Activated effector memory CD4-positive, alpha-beta T cell treated with Interleukin-2 at 50 U/mL for 16 hours (primary cell): ENCODE data around the gene NUDT22.
"Not testable (repeated sequence)": the region's sequence is repeated elsewhere in the genome, so short reads cannot be mapped to it uniquely, and the experiment has no call there.

Experiments
- DNase-seq: peaks from one replicate; pipeline ENCODE4 v3.0.0-alpha.2; 2020

NUDT22 gene

DNA sequence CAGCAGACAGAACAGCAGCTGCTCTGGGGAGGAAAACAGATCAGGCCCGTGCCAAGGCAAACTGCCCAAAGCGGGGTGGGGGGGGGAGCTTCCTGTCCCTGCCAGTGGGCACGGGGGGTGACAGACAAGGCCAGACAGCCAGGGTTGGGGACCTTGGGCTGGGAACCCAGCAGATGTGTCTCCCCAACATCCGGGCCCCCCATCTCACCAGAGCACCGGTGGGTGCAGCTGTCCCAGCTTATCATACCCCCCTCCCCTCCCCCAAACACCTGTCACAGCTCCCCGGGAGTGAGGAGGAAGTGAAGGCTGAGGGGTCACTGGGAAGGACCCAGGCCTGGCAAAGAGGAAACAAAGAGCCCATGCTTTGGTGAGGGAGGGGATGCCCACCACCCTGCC, 19.3 kb downstream of the NUDT22 start:
- peak; percentile 50 for DNase-seq

DNA sequence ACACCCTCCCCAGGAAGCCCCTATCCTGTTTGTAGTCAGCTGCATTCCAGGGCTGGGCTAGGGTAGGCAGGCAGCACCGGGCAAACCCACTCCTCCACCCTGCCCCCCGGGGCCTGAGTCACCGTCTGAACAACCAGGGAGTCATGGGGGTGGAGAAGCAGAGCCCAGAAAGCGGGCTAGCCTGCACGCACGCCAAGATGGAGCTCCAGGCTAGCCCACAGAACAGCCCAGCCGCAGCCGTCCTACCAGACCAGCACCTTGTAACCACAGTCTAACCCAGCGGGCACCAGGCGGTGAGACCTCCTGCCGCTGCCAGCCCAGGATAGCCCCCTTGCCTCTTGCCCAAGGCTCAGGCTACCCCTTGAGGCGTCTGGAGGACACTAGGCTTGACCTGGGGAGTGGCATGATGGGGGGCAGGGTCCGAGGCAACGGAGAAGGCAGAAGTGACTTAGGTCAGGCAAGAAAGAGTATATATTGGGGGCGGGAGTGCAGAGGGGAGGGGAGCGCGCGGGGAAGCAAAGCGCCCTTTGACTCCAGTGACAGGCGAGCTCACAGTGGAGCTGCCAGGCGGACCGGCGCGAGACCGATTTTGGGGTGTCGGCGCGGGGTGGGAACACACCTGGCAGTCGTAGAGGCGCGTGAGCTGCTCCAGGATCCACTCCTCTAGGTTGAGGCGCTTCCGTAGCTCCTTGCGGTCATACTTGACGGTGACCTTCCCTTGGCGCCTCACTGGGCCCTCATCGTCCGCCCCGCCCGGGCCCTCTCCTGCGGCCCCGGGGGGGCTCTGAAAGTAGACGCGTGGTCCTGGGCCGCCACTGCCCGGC, 19.9 kb downstream of the NUDT22 start:
- DNase-seq: peak; percentile 69

DNA sequence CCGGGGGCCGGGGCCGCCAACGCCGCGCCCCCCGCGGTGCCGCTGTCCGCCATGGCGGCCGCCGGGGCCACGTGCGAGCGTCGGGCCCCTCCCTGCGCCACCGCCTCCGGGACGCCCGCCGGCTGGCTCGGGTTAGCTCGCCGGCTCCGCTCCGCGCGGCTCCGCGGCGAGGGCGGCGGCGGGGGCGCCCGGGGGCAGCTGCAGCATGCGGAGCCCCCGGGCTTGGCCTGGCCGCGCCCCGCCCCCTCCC, 20.5 kb downstream of the NUDT22 start:
- not testable (repeated sequence) for DNase-seq

DNA sequence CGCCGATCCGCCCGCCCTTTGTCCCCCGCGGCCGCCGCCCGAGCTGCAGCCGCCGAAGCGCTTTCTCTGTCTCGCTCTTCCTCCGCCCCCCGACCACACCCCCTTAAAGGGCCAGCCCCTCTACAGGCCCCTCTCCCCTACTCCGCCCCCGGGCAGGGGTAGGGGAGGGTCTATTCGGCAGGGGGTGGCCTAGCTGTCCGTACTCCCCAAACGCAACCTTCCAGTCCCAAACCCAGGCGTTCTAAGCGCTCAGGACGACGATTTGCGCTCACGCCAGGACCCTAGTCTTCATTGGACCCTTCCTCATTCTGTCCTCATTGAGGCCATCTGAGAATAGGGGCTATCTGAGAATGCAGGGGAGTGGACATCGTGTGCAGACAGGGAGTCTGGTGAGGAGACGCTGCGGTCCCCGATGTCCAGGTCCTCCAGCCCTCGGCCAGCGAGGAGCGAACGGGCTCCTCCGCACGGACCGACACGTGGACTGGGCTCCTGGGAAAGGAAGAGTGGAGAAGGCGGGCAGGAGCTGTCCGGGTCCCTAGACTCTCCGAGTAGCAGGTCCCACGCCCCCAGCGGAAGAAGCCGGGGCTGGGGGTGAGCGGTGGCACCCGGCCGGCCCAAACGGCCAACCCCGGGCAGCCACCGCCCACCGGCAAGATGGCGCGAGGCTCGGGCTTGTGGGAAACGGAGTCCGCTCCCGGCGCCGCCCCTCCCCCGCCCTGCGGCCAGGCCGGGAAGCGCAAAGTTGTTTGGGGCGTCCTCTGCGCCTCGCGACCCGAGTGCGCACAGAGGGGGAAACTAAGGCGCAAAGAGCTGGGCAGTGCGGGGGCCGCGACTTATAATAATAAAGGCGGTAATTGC, 21.0 kb downstream of the NUDT22 start, which contains the start of gene PPP1R14B:
TSS of gene PPP1R14B (minus strand) at position 73 of the 858 bp plus-strand sequence. CDS start 270 bp downstream, outside the sequence.
- DNase-seq: peak; percentile 72

DNA sequence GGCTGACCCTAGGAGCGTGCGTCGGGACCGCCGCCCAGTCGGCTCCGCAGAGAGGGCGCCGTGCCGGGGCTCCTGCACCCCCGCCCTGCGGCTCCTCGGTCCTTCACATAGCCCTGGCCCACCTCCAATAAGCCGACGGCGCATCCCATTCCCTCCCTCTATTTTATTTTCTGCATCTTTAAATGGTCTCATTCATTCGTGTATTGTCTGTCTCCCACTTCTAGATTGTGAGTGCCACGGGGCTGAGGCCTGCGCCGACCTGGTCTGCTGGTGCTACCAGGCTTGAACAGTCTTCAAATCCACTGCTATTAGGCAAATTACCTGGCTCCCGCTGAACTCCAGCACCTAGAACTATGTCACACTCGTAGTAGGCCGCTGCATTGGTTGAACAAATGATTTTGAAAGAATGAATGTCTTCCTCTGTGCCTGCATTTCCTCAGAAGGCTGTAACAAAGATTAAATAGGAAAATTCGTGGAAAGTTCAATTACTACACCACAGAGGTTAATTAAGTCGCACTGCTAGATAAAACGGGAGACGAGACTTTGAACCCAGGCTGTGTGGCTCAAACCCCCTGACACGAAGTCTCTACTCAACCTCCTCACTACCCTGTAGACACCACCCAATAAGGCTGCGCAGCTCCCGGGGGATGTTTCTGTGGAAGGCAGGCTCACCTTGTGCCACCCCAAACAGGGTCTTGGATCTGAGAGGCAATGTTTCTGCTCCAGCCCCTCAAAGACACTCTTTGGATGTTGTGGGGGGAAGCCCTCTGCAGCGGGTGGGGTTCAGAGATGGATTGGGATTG, 21.9 kb downstream of the NUDT22 start:
- no peak for DNase-seq

DNA sequence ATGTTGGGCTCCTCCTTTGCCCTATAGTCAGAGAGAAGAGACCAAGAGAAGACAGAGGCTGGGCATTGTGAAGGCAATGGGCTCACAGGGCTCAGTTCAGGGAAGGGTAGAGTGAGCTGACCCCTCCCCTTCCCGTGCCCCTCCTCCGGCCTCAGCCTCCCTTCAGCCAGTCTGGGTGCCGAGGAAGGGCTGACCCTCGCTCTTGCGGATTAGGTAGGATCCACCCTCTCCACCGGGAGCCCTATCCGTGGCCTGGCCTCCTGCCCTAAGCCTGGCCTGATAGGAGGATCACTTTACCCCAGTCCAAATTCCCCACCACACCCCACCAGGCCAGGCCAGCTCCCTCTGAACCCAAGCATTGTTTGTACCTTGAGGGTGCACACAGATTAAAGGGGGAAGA, 22.5 kb downstream of the NUDT22 start:
- no peak for DNase-seq

DNA sequence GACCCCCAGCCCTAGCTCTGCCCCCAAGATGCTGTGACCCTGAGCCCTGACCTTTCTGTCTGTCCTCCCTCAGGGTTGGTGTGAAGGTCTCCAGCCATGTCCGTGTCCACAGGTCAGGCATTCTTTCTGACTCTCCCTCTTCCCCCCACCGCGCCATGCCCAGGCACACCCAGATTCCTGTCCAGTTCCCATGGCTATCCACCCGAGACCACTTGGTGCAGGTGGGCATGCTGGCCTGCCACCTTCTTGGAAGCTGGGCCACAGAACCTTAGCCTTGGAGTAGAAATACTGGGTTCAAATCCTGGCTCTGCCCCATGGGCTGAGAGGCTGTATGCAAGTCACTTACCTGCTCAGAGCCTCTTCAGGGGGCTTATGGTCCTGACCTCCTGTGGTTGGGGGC, 23.0 kb downstream of the NUDT22 start:
- DNase-seq: no peak

DNA sequence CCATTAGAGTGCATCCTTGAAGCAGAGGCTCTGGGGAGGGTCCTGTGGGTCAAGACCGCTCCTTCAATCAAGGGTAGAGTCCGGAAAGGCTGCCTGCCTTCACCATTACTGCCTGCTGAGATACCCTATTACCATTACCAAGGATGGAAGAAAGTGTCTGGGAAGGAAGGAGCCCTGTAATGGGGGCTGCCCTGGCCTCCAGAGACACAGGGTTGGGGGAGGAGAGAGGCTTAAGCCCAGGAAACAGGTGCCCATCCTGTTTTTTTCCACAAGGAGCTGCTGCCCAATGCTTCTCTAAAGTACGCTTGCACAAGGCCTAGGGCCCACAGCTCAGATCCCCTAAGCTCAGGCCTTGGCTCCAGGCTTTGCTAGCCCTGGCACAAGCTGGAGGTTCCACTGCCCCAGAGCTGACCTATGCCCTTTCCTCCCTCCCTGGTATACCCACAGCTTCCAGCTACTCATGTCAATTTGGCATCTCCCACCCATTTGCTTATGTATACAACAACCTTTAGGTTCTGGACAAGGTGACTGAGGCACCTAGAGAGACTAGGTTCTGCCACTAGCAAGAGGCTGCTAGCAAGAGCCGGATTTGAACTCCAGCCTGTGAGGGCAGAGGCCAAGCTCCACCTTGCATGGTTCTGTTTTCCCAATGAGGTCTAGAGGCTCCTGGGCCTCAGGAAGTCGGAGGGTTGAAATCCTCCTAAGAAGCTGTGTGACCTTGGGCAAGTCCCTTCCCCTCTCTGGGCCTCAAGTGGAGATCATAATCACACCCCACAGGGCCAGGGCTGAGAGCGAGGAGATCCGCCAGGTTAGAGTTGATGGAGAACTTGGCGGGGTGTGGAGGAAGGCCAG, 23.7 kb downstream of the NUDT22 start:
- no peak for DNase-seq

DNA sequence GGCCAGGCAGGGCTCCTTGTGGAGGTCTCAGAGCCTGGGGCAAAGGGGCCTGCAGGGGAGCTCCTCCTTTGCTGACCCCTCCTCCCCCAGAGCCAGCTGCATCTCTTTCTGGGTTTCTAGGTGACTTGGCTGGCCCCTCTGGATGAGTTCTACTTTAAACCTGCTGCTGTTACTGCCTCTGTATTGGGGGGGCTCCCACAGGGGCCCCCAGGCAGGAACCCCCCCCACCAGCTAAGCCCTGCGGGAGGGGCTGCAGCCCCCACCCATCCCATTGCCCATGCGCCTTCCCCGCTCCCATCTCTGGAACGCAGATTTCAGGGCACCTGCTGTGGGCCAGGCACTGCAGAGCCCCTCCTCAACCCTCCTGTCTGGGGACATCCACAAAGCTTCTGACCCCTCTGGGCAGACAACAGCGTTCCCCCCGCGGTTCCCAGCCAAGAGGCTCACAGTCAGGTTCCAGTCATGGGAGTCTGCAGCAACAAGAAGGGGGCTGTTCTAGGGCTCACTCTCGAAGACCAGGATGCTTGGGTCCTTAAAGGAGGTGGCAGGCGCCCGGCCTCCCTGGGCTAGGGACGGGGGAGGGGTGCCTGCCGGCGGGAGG, 24.4 kb downstream of the NUDT22 start:
- DNase-seq: no peak

DNA sequence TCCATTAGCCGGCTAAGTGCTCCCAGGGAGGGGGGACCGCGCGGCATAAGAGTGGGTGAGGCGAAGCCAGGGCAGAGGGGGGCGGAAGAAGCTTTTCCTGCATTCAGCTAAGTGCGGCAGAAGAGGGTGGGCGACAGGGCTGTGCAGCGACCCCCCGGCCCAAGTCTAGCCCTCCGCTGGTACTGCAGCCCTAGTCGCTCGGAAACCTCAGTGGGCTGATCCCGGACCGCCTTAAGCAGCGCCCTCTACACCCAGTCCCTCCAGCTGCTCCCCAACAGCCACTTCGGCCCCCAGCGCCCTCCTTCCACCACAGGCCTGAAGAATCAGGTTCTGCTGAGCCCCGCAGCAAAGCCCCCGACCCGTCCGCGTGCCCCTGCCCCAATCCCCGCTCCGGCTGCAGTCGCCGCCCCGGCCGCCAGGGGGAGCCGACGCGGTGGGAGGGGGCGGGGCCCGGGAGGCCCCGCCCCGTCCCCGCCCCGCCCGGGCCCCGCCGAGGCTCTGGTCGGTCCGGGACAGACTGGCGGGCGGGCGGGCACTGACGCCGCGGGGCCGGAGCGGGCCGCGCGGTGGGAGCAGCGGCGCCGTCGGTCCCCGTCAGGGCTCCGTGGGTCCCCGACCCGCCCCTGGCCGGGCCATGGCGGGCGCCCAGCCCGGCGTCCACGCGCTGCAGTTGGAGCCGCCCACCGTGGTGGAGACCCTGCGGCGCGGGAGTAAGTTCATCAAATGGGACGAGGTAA, 25.1 kb downstream of the NUDT22 start, which contains the start of gene PLCB3:
TSS of gene PLCB3 (plus strand) at position 515 of the 737 bp plus-strand sequence. CDS start at position 635, 120 bp downstream.
- DNase-seq: peak; percentile 65

DNA sequence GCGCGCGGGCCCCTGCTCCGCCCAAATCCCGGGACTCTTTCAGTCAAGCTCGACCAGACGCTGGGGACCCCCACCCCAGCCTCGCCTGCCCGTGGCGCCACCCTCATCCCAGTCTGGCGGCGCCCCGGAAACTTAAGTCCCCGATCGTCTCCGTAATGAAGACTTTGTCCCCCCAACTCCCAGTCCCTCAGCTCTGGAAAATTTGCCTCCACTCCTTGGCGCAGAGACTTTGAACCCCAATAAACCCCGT, 25.6 kb downstream of the NUDT22 start:
- DNase-seq: no peak

DNA sequence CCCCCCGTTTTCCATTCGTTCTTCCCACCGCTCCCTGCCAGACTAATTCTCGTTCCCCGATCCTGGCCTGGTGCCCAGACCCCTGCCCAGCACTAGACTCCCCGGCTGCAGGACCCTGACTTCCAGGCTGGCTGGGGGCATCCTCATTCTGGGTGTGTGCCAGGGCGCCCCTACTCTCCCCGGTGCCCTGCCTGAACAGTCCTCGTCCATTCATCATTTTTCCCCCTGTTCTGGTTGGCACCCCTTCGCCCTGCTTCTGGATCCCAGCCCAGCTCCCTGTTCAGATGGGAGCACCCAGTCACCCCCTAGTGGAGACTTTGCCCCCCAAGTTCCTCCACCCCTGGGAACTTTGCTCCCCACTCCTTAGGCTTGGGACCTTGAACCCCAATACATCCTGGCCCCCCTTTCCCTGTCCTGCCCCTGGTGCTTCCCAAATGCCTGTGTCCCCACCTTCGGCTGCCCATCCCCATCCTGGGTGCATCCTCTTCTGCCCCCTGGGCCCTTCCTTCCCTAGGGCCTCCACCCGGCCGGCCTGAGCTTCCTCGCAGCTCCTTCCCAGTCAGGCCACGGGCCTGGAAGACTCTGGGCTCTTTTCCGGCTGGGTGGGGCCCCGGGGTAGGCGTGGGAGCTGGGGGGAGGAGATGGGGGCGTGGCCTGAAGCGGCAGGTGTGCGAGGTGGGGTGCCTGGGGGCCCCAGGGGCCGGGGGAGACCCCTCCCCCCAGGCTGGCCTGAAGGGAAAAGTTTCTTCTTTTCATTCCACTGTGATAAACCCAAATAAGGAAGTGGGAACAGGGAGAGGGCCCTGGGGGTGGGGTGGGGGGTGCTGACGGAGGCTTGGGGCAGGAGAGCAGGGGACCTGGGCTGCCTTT, 26.2 kb downstream of the NUDT22 start:
- no peak for DNase-seq

DNA sequence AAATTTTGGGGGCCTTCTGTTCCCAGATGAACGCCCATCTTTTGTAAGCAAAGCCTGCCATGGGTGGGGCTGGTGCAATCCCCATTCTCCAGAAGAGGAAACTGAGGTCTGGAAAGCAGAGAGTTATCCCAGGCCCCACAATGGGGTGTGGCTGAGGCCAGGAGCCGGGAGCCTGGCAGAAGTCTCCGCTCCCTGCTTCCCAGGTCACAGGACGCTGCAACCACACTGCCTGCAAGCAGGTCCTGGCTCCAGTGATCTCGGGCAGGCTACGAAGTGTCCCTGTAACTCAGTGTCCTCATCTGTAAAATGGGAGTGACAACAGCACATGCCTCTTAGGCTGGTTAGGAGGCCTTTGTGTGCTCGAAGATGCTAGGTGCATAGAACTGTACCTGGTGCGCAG, 27.0 kb downstream of the NUDT22 start:
- no peak for DNase-seq

DNA sequence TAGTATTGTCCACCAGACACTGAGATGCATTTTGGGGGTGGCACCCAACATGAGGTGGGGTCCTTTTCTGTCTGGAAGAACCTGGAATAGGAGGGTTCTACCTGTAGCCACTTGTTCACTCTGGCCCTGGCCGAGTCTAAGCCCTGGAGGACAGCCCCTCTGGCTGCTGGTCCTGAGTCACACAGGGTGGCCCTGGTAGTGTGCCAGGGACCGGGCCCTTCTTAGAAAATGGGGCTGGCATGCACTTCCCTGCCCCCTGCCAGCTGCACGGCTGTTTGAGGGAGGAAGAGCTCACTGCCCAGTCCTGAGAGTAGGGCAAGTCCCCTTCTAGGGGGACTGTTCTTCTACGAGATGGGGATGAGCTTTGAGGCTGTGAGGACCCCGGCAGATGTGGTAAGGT, 27.4 kb downstream of the NUDT22 start:
- DNase-seq: no peak

DNA sequence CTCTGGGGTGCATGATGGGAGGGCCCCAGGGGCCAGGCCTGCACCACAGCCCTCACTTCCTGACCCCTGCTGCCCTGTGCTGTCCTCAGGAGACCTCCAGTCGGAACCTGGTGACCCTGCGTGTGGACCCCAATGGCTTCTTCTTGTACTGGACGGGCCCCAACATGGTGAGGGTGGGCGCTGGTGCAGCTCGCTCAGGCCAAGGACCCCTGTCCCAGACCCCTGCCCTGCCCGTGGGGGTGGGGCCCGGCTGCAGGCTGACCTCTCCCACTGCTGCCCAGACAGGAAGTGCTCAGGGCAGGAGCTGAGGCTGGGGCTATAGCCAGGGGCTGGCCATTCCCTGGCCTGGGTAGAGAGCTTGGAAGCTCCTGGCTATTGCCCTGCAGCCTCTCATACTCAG, 28.3 kb downstream of the NUDT22 start:
- no peak for DNase-seq

DNA sequence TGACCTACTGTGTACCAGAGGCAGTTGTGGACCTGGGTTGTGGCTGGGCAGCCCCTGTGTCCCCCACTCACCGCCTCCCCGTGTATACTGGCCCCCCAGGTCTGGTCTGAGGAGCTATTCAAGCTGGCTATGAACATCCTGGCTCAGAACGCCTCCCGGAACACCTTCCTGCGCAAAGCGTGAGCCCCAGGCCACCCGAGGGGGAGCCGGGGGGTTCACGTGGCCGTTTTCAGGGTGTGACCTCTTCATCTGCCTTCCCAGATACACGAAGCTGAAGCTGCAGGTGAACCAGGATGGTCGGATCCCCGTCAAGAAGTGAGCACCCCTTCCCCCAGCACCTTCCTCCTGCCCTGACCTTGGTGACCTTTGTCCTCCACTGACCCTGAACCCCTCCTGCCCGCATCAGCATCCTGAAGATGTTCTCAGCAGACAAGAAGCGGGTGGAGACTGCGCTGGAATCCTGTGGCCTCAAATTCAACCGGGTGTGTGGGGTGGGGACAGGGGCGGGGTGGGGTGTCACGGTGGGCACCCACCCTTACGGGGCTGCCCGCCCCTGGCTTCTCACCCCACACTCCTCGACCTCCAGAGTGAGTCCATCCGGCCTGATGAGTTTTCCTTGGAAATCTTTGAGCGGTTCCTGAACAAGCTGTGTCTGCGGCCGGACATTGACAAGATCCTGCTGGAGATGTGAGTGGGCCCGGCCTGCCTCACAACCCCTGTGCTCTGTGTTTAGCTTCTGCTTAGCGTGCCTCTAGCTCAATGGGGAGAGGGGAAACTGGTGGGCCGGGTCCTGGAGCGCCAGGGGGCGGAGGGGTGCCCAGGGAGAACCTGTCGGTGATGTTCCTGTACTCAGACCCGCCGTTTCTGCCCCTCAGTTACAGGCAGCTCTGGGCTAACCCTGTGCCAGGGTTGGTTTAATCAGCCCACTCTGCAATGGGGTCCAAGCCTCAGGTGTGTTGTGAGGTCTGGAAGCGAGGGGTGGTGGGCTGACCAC, 29.4 kb downstream of the NUDT22 start:
- DNase-seq: no peak

DNA sequence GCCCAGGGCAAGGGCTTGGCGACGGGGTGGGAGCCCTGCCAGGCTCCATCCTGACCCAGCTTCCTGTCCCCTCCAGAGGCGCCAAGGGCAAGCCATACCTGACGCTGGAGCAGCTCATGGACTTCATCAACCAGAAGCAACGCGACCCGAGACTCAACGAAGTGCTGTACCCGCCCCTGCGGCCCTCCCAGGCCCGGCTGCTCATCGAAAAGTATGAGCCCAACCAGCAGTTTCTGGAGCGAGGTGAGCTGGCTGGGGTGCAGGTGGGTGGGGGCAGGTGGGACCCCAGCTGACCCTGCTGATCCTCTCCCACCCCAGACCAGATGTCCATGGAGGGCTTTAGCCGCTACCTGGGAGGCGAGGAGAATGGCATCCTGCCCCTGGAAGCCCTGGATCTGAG, 30.2 kb downstream of the NUDT22 start:
- DNase-seq: no peak

DNA sequence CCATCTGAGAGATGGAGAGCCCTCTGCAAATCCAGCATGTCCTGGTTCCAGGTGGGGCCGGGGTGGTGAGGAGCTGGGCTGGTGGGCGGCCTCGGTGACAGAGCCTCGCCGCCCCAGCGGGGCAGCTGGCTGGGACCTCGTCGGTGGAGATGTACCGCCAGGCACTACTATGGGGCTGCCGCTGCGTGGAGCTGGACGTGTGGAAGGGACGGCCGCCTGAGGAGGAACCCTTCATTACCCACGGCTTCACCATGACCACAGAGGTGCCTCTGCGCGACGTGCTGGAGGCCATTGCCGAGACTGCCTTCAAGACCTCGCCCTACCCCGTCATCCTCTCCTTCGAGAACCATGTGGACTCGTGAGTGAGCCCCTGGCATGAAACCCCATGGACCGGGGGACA, 32.3 kb downstream of the NUDT22 start:
- DNase-seq: no peak

DNA sequence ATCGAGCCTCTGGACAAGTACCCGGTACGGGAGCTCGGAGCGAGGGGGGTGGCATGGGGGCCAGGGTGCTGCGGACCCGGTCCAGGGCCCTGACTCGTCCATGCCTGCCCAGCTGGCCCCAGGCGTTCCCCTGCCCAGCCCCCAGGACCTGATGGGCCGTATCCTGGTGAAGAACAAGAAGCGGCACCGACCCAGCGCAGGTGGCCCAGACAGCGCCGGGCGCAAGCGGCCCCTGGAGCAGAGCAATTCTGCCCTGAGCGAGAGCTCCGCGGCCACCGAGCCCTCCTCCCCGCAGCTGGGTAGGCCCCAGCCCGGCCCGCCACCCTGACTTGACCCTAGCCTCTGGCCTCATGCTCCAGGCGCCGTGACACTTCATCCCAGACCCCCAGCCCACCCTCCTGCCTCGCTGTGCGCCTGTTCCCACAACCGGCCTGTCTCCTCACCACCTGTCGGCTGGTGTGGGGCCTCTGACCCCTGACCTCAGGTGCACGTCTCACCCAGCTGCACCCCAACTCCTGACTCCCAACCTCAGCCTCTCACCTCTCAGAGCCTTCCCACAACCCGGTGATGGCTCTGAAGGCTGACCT, 33.0 kb downstream of the NUDT22 start:
- DNase-seq: no peak
